Mesenchymal stem cell (in vitro differentiated cells and primary cell): Measurements from ENCODE around the gene OOEP.
A peak's percentile ranks its signal among the peaks of the same experiment; 100 is the strongest.

Experiments
- DNase-seq: peaks from one replicate; pipeline ENCODE4 v3.0.0-alpha.2; 2013
- H2AFZ ChIP-seq: one replicate; pipeline ENCODE4 v1.6.1; 2013; ENCODE audit warnings: low read depth, mild to moderate bottlenecking, control low read depth, inconsistent platforms, low read length, moderate library complexity
- H2AK5ac ChIP-seq: 2 replicates; pipeline ENCODE4 v1.6.1; 2013; ENCODE audit warnings: low read length, moderate library complexity, mild to moderate bottlenecking, inconsistent platforms; ENCODE audit not compliant: severe bottlenecking
- H2BK120ac ChIP-seq: one replicate; pipeline ENCODE4 v1.6.1; 2013; ENCODE audit warnings: low read depth, mild to moderate bottlenecking, inconsistent platforms, low read length, moderate library complexity
- H2BK12ac ChIP-seq, 2 experiments: one replicate each; pipeline ENCODE4 v1.6.1; 2013; ENCODE audit warnings: inconsistent platforms in 2 of 2, low read length in 2 of 2, mild to moderate bottlenecking in 2 of 2, moderate library complexity in 2 of 2, control low read depth in 1 of 2
- H2BK15ac ChIP-seq: one replicate; pipeline ENCODE4 v1.6.1; 2013; ENCODE audit warnings: mild to moderate bottlenecking, low read depth, inconsistent platforms; ENCODE audit not compliant: poor library complexity, severe bottlenecking
- H2BK5ac ChIP-seq: 2 replicates; pipeline ENCODE4 v1.6.1; 2013; ENCODE audit warnings: low read depth, mild to moderate bottlenecking, low read length, control low read depth, inconsistent platforms; ENCODE audit not compliant: poor library complexity, severe bottlenecking
- H3K14ac ChIP-seq, 2 experiments: one replicate each; pipeline ENCODE4 v1.6.1; 2013; ENCODE audit warnings: inconsistent platforms in 2 of 2, low read length in 2 of 2, control low read depth in 1 of 2, mild to moderate bottlenecking in 1 of 2, moderate library complexity in 1 of 2
- H3K18ac ChIP-seq, 2 experiments: one replicate each; pipeline ENCODE4 v1.6.1; 2013; ENCODE audit warnings: inconsistent platforms in 2 of 2, low read length in 2 of 2, control low read depth in 1 of 2, low read depth in 1 of 2, mild to moderate bottlenecking in 1 of 2
- H3K23ac ChIP-seq, 2 experiments: one replicate each; pipeline ENCODE4 v1.6.1; 2013; ENCODE audit warnings: inconsistent platforms in 2 of 2, low read length in 2 of 2, mild to moderate bottlenecking in 2 of 2, moderate library complexity in 2 of 2, control low read depth in 1 of 2
- H3K27ac ChIP-seq: 2 replicates; pipeline ENCODE4 v1.5.1; 2013; ENCODE audit warnings: mild to moderate bottlenecking, moderate library complexity, low read length, control low read depth, inconsistent platforms; ENCODE audit not compliant: poor library complexity, severe bottlenecking
- H3K27me3 ChIP-seq, 2 experiments: 2 replicates each; pipeline versions ENCODE4 v1.6.1 to v1.7.0; 2013; ENCODE audit warnings: low read length in 2 of 2, mild to moderate bottlenecking in 2 of 2, moderate library complexity in 2 of 2, control low read depth in 1 of 2, inconsistent platforms in 1 of 2; ENCODE audit not compliant: control insufficient read depth in 1 of 2, insufficient read depth in 1 of 2
- H3K36me3 ChIP-seq, 2 experiments: 2 replicates each; pipeline versions ENCODE4 v1.6.1 to v1.7.0; 2013; ENCODE audit warnings: low read length in 2 of 2, control low read depth in 1 of 2, inconsistent platforms in 1 of 2, low read depth in 1 of 2, mild to moderate bottlenecking in 1 of 2; ENCODE audit not compliant: insufficient read depth in 2 of 2, control insufficient read depth in 1 of 2
- H3K4ac ChIP-seq, 2 experiments: one replicate each; pipeline ENCODE4 v1.6.1; 2013; ENCODE audit warnings: inconsistent platforms in 2 of 2, low read length in 2 of 2, mild to moderate bottlenecking in 2 of 2, moderate library complexity in 2 of 2, control low read depth in 1 of 2, low read depth in 1 of 2
- H3K4me1 ChIP-seq: 2 replicates; pipeline ENCODE4 v1.6.1; 2013; ENCODE audit warnings: low read depth, low read length, control low read depth; ENCODE audit not compliant: control insufficient read depth, insufficient read depth
- H3K4me2 ChIP-seq: 2 replicates; pipeline ENCODE4 v1.6.1; 2013; ENCODE audit warnings: low read length, mild to moderate bottlenecking, inconsistent platforms; ENCODE audit not compliant: poor library complexity, severe bottlenecking
- H3K4me3 ChIP-seq, 2 experiments: 2 replicates each; pipeline versions ENCODE4 v1.5.1 to v1.7.0; 2013; ENCODE audit warnings: low read length in 2 of 2, mild to moderate bottlenecking in 2 of 2, control low read depth in 1 of 2, low read depth in 1 of 2; ENCODE audit not compliant: insufficient read depth in 1 of 2
- H3K79me1 ChIP-seq: replicated peaks from 2 replicates; pipeline ENCODE4 v1.6.1; 2013; ENCODE audit warnings: mild to moderate bottlenecking, control low read depth, low read length, inconsistent platforms; ENCODE audit not compliant: poor library complexity, severe bottlenecking
- H3K9ac ChIP-seq: 2 replicates; pipeline ENCODE4 v1.7.0; 2013; ENCODE audit warnings: mild to moderate bottlenecking, low read length, moderate library complexity
- H3K9me3 ChIP-seq: 2 replicates; pipeline ENCODE4 v1.7.0; 2013; ENCODE audit warnings: mild to moderate bottlenecking, low read length; ENCODE audit not compliant: control insufficient read depth
- H4K8ac ChIP-seq: one replicate; pipeline ENCODE4 v1.6.1; 2013; ENCODE audit warnings: inconsistent platforms, mild to moderate bottlenecking, low read length, moderate library complexity
- H4K91ac ChIP-seq: one replicate; pipeline ENCODE4 v1.6.1; 2013; ENCODE audit warnings: mild to moderate bottlenecking, low read length, inconsistent platforms
- WGBS: methylation state at CpG from one replicate; pipeline ENCODE4 v1.1.7; 2013; ENCODE audit warnings: mixed read lengths; 5-methylcytosine and 5-hydroxymethylcytosine counted together

The OOEP gene

DNA sequence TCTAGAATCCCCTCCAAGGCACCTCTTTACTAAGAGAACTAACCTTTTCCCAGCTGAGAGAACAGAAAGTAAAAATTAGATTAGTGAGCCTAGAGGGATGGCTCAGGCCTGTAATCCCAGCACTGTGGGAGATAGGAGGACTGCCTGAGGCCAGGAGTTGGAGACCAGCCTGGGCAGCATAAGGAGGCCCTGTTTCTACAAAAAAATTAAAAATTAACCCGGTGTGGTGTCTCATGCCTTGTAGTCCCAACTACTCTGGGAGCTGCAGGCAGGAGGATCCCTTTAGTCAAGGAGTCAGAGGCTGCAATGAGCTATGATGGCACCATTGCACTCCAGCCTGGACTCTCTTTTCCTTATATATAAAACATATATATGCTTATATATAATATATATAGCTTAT, 5.5 kb upstream of the OOEP start:
- DNase-seq: no peak
- Histone ChIP-seq H3K23ac (no peak overlapping the region), H3K18ac (no peak overlapping the region), H3K14ac (no peak overlapping the region), H3K9ac (no peak overlapping the region), H3K4me3 (no peak overlapping the region), H2BK12ac (no peak overlapping the region), H2BK5ac (no peak overlapping the region), H3K36me3 (no peaks in the 10 kb centered on the region), H3K9me3 (peaks cover 11% of the 10 kb centered on the region), H4K8ac (no peak overlapping the region), H3K79me1 (no peaks in the 10 kb centered on the region), H3K4ac (no peak overlapping the region), H3K4me2 (no peak overlapping the region), H2BK120ac (no peak overlapping the region), H3K27me3 (no peaks in the 10 kb centered on the region), H3K27ac (peak overlapping the region; percentile 23), H2AFZ (no peak overlapping the region), H4K91ac (no peak overlapping the region), H2AK5ac (no peak overlapping the region), H3K4me1 (peaks cover 1% of the 10 kb centered on the region), H2BK15ac (no peak overlapping the region)
- 100% methylated on average over 1 of the region's 1 CpG for WGBS

DNA sequence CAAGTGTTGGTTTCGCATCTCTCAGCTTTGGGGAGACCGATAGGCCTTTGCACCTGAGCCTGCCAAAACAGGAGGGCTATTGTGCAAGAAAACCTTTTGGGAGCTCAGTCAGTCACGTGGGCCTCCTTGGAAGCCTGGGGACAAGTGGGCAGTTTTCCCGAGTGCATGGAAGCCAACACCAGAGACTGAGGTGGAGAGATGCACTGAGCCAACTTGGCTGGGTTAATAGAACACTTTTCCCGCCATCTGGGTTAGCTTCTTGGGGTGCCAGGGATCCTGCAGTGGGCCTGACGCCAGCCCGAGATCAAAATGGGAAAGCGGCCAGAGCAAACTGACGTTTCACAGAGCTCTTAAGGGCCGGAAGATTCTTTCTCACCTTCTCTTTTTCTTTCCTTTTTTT, 2.8 kb upstream of the OOEP start:
- Histone ChIP-seq H3K4me2 (no peak overlapping the region), H3K18ac (no peak overlapping the region), H3K9me3 (peaks cover 11% of the 10 kb centered on the region), H2BK120ac (no peak overlapping the region), H3K23ac (no peak overlapping the region), H2BK15ac (no peak overlapping the region), H3K27me3 (no peaks in the 10 kb centered on the region), H3K14ac (no peak overlapping the region), H3K4me3 (no peak overlapping the region), H2AK5ac (no peak overlapping the region), H2BK5ac (no peak overlapping the region), H3K4ac (no peak overlapping the region), H4K8ac (no peak overlapping the region), H4K91ac (no peak overlapping the region), H3K9ac (no peak overlapping the region), H3K79me1 (no peaks in the 10 kb centered on the region), H3K27ac (no peak overlapping the region), H3K36me3 (no peaks in the 10 kb centered on the region), H2AFZ (no peak overlapping the region), H3K4me1 (peaks cover 1% of the 10 kb centered on the region), H2BK12ac (no peak overlapping the region)
- WGBS: 88% methylated on average over 10 of the region's 10 CpGs
- DNase-seq: no peak

DNA sequence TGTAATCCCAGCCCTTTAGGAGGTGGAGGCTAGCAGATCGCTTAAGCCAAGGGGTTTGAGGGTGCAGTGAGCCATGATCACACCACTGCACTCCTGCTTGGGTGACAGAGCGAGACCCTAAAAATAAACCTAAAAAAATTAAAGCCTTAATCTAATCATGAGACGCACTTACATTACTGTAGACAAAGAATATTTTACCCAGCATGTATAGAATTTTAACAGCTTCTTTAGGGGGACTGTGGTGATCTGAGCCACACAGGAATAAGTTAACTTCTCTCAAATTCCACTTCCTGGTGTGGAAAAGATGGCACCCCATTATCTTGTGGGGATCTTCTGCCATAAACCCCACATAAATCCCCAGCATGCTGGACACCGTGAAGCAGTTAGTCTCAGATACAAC, 2.3 kb upstream of the OOEP start:
- Histone ChIP-seq H2BK120ac (no peak overlapping the region), H2BK5ac (no peak overlapping the region), H2AK5ac (no peak overlapping the region), H3K9ac (no peak overlapping the region), H3K23ac (no peak overlapping the region), H3K18ac (no peak overlapping the region), H2AFZ (no peak overlapping the region), H3K36me3 (no peaks in the 10 kb centered on the region), H3K79me1 (no peaks in the 10 kb centered on the region), H2BK15ac (no peak overlapping the region), H3K4ac (no peak overlapping the region), H4K8ac (no peak overlapping the region), H4K91ac (no peak overlapping the region), H3K4me1 (peaks cover 1% of the 10 kb centered on the region), H3K14ac (no peak overlapping the region), H2BK12ac (no peak overlapping the region), H3K27ac (no peak overlapping the region), H3K4me2 (no peak overlapping the region), H3K9me3 (peaks cover 11% of the 10 kb centered on the region), H3K4me3 (no peak overlapping the region), H3K27me3 (no peaks in the 10 kb centered on the region)
- DNase-seq: no peak
- 97% methylated on average over 4 of the region's 4 CpGs for WGBS

DNA sequence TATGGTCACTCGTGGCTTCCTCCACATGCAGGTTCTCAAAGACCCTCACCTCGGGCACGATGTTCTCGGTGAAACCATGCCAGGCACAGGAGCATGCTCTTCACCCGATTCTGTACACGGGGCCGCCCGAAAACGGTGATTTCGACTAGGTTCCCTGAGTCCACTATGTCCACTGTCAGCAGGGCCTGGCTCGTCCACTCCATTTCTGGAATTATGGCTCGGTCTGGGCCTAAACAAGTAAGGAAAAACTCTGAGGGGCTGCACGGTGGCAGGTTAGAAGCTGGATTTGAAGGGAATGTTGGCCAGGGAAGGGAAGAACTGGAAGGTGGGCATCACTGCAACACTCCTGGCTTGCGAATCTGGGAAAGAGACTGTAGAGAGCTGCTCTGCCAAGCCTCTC, 540 bp downstream of the OOEP start:
- H3K14ac ChIP-seq: no peak overlapping the region

More for the DNA sequence above, 540 bp downstream of the OOEP start:
- no peak overlapping the region for H4K91ac ChIP-seq
- no peak overlapping the region for H2BK12ac ChIP-seq
- H4K8ac ChIP-seq: no peak overlapping the region
- H3K18ac ChIP-seq: no peak overlapping the region
- H3K79me1 ChIP-seq: no peaks in the 10 kb centered on the region
- no peak overlapping the region for H2BK5ac ChIP-seq
- no peak overlapping the region for H3K23ac ChIP-seq
- no peak overlapping the region for H2AK5ac ChIP-seq
- H3K4me1 ChIP-seq: no peaks in the 10 kb centered on the region
- H2AFZ ChIP-seq: no peak overlapping the region
- no peak overlapping the region for H3K4me2 ChIP-seq
- no peak overlapping the region for H2BK120ac ChIP-seq
- H3K9me3 ChIP-seq: peaks cover 11% of the 10 kb centered on the region
- DNase-seq: no peak
- H3K27me3 ChIP-seq: no peaks in the 10 kb centered on the region
- H3K36me3 ChIP-seq: no peaks in the 10 kb centered on the region
- WGBS: 91% methylated on average over 14 of the region's 14 CpGs
- H3K9ac ChIP-seq: no peak overlapping the region
- H2BK15ac ChIP-seq: no peak overlapping the region
- no peak overlapping the region for H3K4ac ChIP-seq
- no peak overlapping the region for H3K4me3 ChIP-seq
- H3K27ac ChIP-seq: no peak overlapping the region
